ENCODE results near the gene WRNIP1.

WRNIP1 gene

DNA sequence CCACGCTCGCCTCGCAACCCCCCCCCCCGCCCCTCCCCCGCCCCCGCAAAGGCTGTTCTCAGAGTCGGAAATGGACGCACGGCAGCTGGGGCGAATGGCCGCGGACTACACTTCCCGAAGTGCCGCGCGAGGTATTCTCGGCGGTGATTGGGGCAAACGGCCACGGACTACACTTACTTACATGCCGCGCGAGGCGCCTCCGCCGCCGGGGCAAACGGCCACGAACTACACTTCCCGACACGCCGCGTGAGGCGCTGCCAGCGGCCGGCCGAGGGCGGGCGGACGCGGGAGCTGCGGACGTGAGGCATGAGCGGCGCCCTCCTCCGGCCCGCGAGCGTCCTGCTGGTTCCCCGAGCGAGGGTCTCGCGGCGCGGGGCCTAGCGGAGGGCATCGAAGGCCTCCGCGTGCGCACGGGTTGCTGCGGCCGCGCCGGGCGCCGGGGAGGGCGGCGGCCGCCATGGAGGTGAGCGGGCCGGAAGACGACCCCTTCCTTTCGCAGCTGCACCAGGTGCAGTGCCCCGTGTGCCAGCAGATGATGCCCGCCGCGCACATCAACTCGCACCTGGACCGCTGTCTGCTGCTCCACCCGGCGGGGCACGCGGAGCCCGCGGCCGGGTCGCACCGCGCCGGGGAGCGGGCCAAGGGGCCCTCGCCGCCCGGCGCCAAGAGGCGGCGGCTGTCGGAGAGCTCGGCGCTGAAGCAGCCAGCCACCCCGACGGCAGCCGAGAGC lies at the start of gene WRNIP1:
Gene WRNIP1, plus strand, starts transcription at position 228 of the 730 bp plus-strand sequence. Its CDS starts 230 bp downstream, at position 458.
- DNase-seq, result peak; percentile 99

DNA sequence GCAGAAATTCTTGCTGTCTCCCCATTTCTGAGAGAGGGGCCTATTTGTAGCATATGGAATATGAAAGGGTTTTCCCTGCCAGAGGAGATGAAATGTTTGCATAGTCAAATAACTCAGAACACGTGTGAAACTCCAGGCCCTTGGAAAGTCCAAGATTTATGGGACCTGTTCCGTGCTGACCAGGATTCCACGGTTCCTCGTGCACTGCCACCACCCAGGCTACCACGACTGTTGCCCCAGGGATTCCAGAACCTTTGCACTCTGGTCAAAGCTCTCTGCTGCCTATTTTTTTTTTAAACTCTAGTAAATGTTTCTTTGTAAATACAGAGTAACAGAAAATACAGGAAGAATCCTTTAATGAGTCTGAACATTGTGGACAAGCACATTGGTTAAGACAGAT lies 49.5 kb upstream of the WRNIP1 start:
- DNase-seq, result no peak

DNA sequence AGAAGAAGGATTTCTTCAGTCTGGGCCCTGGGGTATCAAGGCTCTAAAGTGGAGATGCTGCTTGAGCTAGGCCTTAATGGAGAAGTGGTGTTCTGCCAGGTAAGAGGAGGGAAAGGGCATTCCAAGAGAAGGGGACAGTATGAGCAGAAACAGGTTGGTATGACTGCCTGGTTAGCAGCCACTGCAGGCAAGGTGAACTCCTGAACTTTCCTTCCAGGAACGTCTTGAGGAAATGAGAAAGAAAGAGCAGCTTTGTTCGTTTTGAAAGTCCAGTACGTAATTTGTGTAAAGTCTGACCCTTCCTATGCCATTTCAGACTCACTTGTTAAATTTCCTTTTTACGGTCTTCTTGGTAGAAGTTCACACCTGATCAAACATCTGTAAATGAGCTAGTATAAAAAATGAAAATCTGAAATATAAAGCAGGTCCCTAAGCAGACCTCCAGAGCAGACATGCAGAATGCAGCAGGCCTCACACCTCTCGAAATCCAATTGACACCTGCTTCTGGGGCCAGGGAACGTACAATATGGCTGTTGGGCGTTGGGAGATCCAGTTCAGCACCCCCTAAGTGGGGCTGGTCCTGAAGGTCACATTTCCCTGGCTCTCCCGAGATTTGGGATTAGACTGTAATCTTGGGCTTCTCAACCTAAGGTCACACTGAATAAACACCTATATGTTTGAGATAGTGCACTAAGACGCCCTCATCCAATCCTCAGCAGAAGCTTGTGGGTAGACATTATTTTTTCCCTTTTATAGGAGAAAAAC lies 48.1 kb upstream of the WRNIP1 start:
- no peak for DNase-seq

DNA sequence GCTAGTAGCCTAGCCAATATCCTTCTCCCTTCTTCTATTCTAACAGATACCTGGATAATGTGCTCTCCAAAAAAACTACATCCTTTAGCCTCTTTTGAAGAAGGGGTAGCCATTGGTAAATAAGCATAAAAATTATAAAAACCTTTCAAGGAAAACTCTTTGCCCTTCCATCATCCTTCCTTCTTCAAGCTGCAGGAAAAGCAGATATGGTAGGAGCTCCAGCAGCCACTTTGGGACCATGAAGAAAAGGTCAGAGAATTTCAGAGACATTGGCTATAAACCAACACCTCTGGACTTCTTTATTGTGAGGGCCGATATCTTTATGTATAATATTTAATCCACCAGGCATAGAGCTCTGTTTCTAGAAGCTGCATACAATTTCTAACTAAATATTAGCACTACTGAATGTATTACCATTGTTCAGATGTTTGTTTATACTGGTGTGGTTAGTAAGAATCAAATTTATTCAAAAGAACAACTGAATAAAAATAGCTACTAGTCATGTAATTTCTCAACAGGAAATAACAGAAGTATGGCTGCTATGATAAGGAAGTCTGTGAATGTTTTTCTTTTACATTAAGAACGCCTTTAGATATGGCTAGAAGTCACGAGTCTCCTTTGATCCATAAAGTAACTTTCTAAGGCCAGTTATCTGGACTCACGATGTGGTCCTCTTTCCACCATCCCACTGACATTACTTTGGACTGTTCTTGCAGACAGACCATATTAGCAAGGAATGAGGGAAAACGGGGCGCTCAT lies 46.7 kb upstream of the WRNIP1 start:
- DNase-seq, result no peak

DNA sequence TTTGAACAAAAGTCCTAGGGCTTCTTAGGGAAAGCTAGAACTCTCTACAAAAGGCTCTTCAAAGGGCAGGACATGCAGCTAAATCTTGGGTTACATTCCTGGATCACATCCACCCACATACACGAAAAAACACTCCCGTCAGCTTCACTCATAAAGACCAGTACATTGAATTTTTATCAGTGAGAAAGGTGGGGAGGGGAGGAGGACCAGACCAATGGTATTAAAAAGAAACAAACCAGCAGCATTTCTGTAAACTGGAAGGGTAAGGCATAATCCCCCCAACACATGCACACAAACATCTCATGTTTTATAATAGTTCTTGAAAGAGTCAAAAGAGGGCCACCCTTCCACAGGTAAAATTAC lies 46.1 kb upstream of the WRNIP1 start:
- no peak for DNase-seq

DNA sequence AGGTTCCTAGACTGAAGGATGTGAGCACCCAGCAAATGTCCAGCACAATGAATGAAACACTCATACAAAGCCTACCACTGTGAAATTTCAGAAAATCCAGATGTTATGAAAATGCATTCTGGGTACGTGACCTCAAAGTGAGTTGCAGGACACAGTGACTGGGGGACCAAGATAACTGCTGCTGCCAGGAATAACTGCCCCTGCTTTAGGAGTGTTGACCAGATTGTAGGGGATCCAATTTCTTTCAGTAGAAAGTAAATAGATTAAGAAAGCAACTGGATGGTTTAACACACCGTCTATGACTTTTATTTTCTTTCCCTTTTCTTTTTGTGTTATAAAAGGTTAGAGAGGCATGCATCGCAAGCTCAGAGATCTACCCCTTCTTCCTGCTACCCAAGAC lies 44.0 kb upstream of the WRNIP1 start:
- no peak for DNase-seq

DNA sequence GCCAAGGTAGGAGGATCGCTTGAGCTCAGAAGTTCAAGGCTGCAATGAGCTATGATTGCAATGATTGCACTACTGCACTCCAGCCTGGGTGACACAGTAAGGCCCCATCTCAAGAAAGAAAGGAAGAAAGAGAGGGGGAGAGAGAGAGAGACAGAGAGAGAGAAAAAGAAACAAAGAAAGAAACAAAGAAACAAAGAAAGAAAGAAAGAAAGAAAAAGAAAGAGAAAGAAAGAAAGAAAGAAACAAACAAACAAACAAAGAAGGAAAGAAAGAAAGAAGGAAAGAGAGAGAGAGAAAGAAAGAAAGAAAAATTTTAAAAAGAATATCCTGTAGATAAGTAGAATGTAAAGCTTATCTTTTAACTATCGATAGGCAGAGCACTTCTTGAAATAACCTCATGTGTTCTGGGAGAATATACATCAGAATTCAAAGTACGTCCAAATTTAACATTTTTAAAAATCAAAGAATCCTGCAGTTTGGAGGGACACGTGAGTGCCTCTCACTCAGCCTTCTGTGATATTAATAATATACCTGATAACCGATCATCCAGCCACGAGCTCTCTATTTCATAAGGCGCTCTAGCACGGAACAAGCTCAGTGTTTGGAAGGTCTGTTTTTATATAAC lies 39.7 kb upstream of the WRNIP1 start:
- DNase-seq, result no peak

DNA sequence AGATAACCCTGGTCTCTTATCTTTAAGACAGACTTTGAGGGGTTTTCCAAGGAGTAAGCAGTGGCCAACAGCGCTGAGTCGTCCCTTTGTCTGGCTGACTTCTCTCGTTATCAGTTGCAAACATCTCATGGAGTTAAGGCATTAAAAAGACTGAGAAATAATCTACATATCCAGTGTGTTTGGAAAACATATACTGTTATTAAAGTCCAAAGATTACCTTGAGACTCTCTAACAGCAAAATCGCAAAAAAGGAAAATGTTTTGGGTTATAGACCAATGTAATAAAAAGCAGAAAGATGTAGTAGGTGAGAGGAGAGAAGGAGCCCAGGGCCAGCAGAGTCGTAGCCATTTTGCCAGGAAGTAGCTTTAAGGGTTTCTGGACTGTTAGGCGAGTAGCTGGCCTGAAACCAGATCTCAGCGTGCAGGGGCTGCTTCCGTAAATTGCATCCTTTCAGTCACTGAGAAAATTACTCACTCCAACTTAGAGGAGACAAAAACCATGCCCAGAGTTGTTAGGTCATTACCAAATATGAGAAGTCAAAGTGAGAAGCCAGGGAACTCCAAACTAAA lies 39.1 kb upstream of the WRNIP1 start:
- DNase-seq, result no peak

DNA sequence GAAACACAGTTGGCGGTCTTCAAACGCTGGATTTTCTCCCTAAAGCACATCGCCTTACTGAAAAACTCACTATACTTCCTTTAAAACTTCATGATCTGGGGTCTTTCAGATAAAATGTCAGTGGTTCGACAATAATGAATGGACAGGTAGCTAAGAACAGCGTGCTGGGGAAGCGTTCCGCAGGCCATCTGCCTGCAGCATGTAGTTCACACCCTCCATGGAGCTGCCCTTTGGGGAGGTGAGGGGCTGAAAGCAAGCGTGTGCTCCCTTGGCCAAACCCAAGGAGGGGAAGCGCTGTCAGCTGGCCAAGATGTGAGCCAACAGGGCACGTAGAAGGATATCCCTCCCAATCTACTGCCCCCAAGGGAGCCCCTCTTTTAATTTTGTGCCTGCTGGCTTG lies 35.3 kb upstream of the WRNIP1 start:
- DNase-seq, result no peak

DNA sequence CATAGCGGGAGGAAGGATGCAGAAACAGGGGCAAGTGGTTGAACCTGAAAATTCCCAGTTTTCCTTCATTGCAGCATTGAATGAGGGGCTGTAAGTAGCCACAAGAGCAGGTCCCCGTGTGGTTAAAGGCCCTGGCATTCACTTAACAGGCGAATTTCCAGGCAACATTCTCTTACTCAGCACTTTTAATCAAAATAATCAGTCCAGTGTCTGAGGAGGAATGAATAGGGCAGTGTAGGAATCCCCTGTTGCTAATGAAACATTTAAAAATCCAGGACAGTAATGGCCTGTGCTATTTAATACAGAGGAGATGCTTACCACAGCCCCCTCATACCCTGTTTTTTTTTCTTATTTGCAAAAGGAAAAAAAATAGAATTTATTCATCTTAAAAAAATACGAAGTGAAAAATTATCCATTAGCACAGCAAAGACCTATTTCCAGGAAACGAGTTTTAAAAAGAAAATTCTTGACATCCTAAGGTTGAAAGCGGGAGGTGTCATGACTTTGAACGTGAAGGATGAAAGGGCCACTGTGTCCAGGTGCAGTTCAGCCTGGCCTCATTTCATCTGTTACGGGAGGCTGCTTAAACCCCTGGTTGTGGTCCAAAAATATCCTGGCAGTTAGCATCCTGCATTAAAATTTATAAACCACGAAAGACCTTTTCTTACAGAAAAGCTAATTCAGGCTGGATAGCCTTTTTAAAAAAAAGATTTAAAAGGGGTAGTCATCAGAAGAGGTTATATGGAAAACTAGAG lies 34.7 kb upstream of the WRNIP1 start:
- DNase-seq, result no peak

DNA sequence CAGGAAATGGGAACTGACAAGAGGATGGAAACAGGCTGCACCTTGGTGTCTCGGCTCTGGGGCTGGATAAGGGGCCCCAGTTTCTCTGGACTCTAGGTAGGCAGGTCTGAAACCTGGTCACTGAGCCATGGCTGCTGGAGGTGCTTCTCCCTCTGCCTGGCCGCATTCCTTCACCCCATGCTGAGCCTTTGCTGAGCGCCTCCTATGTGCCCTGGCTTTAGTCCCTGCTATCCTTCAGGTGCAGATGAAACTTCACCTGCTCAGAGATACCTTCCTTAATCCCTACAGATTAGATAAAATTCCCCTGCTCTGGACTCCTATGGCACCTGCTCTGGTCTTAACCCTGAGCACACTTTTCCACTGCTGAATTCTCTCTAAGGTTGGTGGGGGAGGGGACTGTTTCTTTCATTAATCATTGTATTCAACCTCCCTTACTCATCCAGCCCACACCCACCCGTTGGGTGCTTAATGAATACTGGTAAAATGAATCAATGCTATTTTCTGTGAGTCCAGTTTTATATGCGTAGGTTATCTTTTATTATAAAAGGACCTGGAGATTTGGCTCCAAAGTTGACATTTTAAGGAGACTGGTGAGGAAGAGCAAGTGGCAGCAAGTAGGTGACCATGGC lies 33.8 kb upstream of the WRNIP1 start:
- no peak for DNase-seq

DNA sequence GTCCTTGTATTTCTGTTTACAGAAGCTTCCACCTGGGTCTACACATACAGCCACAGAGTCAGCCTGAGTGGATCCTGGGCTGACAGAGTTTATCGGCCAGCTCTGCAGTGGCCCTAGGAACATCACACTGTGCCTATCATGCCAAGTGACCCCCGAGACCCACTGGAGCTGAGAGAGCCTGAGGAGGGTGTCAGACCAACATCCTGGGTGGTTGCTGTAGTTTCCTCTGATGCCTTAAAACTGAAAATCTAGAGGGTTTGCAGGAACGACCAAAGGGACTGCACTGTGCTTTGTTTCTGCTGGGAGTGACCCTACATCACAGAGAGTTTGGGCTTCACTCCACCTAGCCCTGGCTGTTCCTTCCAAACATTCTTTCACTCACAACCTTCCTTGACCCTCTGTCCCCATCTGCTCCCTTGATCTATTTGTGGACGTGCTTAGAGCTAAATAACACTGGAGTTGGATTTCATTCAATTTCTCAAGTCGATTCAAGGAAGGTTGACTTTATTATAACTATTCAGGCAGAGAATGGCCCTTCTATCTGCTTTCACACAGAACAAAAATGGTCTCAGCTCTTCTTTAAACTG lies 32.6 kb upstream of the WRNIP1 start:
- no peak for DNase-seq

DNA sequence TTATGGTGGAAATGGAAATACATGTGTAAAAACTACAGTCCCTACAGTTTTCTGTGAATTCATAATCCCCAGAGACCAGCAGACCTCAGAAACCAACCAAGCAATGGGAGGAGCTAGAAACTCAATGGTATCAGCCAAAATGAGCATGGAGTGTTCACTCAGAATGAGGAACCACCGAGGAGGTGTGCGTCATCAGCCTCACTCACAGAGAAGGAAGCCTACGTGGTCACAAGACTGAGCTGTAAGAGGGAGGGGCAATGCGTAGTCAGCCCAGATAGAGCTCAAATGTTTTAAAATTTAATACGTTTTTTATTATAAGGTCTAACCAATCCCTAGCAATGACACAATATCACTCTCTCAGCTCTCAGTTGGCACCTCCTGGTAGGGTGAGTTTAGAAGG lies 31.9 kb upstream of the WRNIP1 start:
- DNase-seq, result peak; percentile 57

DNA sequence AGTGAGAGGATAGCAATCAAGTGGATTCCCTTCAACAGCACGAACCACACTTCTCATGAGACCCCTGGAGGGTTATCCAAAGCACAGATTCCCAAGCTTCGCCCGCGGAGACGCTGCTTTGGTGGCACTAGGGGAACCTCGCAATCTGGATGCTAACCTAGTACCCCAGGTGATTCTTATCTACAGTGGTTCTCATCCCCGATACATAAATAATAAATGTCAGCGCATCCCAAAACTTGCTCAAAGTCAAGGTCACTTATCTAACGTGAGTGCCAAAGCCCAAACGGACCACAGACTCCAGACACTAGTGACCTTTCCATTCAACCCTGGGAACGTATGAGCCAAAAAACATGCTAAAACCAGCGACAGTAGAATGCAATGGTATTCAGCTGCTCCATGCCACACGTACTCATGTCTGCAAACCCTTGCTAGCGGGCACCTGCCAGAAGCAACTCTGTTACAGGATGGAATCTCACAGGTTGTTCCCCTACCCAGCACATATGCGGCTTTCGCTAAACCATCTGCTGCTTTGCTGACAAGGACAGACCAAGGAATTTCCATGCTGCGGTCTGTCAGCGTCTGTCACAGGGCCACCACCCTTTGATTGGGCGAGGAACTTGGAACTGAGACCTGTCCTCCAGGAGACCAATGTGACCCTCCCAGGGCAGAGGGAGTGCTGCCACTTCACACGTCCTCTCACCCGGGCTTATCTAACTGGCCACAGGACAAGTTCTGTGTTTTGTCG lies 31.3 kb upstream of the WRNIP1 start:
- no peak for DNase-seq

DNA sequence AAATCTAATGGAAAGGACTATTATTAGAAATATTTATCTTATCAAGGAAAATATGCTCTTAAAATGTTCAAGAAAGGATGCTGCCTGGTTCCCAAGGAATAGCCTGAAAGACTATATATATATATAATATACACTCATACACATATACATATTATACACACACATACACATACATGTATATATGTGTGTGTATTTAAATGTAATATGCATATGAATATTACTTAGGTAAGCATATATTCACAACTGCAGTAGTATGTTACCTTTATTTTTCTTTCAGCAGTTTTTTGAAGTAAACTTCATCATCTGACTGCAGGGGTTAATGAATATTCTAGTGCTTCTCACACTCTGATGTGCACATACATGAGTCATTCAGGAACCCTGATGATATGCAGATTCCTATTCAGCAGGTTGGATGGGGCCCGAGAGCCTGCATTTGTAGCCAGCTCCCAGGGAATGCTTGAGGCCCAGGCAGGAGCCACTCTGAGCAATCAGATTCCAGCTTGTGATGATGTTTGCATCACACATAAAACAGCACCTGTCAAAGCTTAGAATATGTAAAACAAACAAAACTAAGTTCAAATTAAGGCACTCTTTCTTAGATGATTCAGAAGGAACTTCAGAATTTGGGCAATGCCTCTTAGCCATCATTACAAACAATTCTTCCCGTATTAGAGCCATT lies 30.6 kb upstream of the WRNIP1 start:
- no peak for DNase-seq

DNA sequence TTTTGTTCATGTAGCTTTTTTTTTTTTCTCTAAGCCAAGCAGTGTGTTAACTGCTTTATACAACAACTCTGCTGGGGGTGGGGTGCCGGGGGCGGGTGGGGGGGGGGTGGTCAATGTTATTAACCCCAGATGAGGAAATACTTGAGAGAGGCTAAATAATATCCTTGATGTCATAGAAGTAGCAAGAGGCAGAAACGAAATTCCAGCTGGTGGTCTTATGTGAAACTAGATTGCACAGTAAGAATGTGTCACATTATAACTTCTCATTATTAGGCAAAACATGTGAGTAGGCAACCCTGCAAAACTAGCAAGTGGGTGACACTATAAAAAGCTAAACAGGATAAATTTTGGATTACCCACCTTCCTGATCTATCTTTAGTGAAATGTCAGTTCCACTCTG lies 27.3 kb upstream of the WRNIP1 start:
- no peak for DNase-seq

DNA sequence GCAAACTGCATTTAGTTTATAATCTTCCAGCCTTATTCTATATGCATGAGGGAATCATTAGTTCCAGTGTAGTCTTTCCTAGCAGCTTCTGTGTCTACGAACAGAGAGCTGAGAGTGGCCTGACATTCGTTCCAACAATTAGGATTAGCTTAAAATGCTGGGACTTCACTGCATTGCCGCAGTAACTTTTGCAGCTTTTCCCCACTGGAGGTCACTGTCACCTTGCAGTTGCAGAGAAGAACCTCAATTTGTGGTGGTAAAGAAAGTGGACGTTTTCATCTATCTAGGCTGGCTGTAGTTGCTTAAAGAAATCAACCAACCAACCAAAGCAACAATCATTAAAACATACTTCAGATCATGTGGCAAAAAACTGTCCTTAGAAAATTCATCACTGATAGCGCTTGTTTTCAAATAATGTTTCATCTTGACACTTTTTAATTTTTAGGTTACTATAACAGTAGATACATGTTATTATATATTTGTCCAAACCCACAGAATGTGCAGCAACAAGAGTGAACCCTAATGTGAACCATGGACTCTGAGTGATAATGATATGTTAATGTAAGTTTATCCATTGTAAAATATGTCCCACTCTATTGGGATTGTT lies 26.7 kb upstream of the WRNIP1 start:
- DNase-seq, result peak; percentile 53

DNA sequence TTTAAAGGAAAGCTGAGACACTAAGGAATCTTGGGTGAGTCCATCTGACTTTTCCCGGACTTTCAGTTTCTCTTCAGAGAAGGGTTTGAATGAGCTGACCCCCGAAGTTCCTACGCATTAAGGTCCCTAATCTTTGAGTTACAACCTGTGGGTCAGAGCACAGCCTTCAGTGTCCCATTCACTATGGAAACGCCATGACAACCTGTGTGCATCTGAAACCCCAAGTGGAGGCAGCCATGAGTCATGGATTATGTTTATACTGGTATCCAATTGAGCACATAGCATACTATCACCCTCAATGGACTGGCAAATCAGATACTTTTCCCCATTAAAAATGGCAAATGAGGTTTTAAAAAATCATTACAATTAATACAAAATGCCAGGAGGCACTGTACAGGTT lies 25.9 kb upstream of the WRNIP1 start:
- peak; percentile 41 for DNase-seq

DNA sequence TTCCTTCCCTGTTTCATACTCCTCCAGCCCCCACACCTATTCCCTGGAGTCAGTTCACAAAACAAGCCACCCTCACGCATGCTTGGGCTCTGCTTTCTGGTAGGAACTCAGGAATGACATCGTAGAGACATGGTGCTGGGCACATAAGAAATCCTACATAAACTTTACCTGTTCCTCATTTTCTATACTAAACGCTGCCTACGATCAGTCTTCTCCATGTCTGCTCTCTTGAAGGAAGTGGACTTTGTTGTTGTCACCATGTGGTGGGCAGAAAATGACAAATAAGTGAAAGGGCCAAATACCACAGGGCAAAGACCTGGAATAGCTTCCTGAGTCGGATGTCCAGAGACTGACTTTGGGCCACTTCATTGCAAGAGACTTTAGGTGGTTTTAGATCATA lies 24.6 kb upstream of the WRNIP1 start:
- no peak for DNase-seq

DNA sequence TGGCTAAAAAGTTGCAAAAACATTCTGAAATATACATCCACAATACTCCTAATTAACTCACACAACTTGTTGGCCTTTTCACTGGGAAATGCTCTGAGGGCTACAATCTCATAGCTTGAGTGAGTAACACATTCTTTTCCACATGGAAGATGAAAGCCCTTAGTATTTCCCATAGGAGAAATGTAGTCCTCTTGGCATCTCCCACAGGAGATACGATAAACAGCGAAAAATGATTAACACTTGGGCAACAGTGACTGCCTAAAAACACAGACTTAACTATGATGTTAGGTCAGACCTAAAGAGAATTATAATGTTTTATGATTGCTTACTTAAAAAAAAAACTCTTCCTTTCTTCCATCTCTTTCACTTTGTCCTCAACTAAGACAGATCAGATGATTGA lies 23.4 kb upstream of the WRNIP1 start:
- DNase-seq, result no peak

Measured in activated CD4-positive, alpha-beta T cell treated with anti-CD3 and anti-CD28 coated beads, Interleukin-10, Interleukin-2, amounts not matched to agents 100 ng/mL and 50 ng/mL, durations not matched to agents 16 hours and 8 hours (primary cell).